Fibroblast of lung (primary cell): ENCODE data around the gene PRR35. TPM values are rescaled to one million over a fixed set of nuclear protein-coding genes. Genes with fewer than 3 reads are reported as not detected.
A peak's percentile ranks its signal among the peaks of the same experiment; 100 is the strongest.

Experiments
- DNase-seq, 2 donors: peaks; one replicate each; pipeline versions ENCODE4 v3.0.0 to v3.0.0-alpha.2; 2010; ENCODE audit warnings: low read depth in 2 of 2
- H2AFZ ChIP-seq: 2 replicates; pipeline ENCODE4 v1.5.1; 2012; ENCODE audit warnings: low read length, control low read depth, inconsistent platforms
- H3K27ac ChIP-seq: 2 replicates; pipeline ENCODE4 v1.5.1; 2011; ENCODE audit warnings: low read length, control low read depth; ENCODE audit not compliant: insufficient read depth
- H3K27me3 ChIP-seq: 2 replicates; pipeline ENCODE4 v1.5.1; 2011; ENCODE audit warnings: mild to moderate bottlenecking, low read length; ENCODE audit not compliant: control insufficient read depth, insufficient read depth
- H3K36me3 ChIP-seq: 2 replicates; pipeline ENCODE4 v1.5.1; 2011; ENCODE audit warnings: low read length; ENCODE audit not compliant: control insufficient read depth, insufficient read depth
- H3K4me1 ChIP-seq: 2 replicates; pipeline ENCODE4 v1.5.1; 2011; ENCODE audit warnings: low read length; ENCODE audit not compliant: control insufficient read depth, insufficient read depth; ENCODE audit errors: extremely low read depth
- H3K4me2 ChIP-seq: 2 replicates; pipeline ENCODE4 v1.5.1; 2011; ENCODE audit warnings: low read length, control low read depth; ENCODE audit not compliant: insufficient read depth; ENCODE audit errors: extremely low read depth
- H3K4me3 ChIP-seq, 4 experiments: fragments of 200-600 bp in 1 of 4; sonication (generic) in 1 of 4; replicated peaks in 1 of 4; 2 replicates each; pipeline ENCODE4 v1.5.1; 2011 to 2016; ENCODE audit warnings: low read length in 4 of 4, low read depth in 3 of 4, mild to moderate bottlenecking in 3 of 4, control low read depth in 2 of 4, inconsistent platforms in 1 of 4, mixed read lengths in 1 of 4; ENCODE audit not compliant: insufficient read depth in 1 of 4; ENCODE audit errors: control extremely low read depth in 1 of 4
- H3K79me2 ChIP-seq: 2 replicates; pipeline ENCODE4 v1.5.1; 2012; ENCODE audit warnings: mild to moderate bottlenecking, low read length, inconsistent platforms; ENCODE audit not compliant: control insufficient read depth, insufficient read depth
- H3K9ac ChIP-seq: 2 replicates; pipeline ENCODE4 v1.5.1; 2011; ENCODE audit warnings: mild to moderate bottlenecking, low read length, control low read depth; ENCODE audit not compliant: insufficient read depth
- H3K9me3 ChIP-seq: 2 replicates; pipeline ENCODE4 v1.5.1; 2012; ENCODE audit warnings: low read depth, low read length; ENCODE audit not compliant: control insufficient read depth, insufficient read depth
- H4K20me1 ChIP-seq: 2 replicates; pipeline ENCODE4 v1.5.1; 2011; ENCODE audit warnings: low read length; ENCODE audit not compliant: control insufficient read depth, insufficient read depth; ENCODE audit errors: extremely low read depth
- EZH2 ChIP-seq: IDR thresholded peaks from 2 replicates; pipeline ENCODE4 v1.5.1; 2012; ENCODE audit warnings: low read length, control low read depth, mild to moderate bottlenecking; ENCODE audit errors: missing control alignments
- polyA plus RNA-seq, 2 donors: library from polyadenylated mRNA; depleted of rRNA in 1 of 2; stranded (reverse) in 1 of 2; unstranded in 1 of 2; fragments of >200 nt; gene quantifications; 2 replicates each; pipeline ENCODE4 v1.2.1, GENCODE V29; 2011 to 2012; ENCODE audit warnings: missing spikeins in 1 of 2
- total RNA-seq: library from RNA; depleted of rRNA; stranded (reverse); fragments of >200 nt; gene quantifications from 2 replicates; pipeline ENCODE4 v1.2.1, GENCODE V29; 2014
- TF ChIP-seq, protein P1 (sequence below), 2 donors: IDR thresholded peaks in 1 of 2; conservative IDR thresholded peaks in 1 of 2; 1 replicate in 1 of 2; 2 replicates in 1 of 2; pipeline ENCODE4 v1.5.1; 2011 to 2012; ENCODE audit warnings: low read length in 2 of 2, control low read depth in 1 of 2, inconsistent platforms in 1 of 2, low read depth in 1 of 2, mild to moderate bottlenecking in 1 of 2

The PRR35 gene
- total and polyA plus RNA-seq, 2 donors (not counting 1 experiment from before 2014, with no cell fraction given) = not detected

DNA sequence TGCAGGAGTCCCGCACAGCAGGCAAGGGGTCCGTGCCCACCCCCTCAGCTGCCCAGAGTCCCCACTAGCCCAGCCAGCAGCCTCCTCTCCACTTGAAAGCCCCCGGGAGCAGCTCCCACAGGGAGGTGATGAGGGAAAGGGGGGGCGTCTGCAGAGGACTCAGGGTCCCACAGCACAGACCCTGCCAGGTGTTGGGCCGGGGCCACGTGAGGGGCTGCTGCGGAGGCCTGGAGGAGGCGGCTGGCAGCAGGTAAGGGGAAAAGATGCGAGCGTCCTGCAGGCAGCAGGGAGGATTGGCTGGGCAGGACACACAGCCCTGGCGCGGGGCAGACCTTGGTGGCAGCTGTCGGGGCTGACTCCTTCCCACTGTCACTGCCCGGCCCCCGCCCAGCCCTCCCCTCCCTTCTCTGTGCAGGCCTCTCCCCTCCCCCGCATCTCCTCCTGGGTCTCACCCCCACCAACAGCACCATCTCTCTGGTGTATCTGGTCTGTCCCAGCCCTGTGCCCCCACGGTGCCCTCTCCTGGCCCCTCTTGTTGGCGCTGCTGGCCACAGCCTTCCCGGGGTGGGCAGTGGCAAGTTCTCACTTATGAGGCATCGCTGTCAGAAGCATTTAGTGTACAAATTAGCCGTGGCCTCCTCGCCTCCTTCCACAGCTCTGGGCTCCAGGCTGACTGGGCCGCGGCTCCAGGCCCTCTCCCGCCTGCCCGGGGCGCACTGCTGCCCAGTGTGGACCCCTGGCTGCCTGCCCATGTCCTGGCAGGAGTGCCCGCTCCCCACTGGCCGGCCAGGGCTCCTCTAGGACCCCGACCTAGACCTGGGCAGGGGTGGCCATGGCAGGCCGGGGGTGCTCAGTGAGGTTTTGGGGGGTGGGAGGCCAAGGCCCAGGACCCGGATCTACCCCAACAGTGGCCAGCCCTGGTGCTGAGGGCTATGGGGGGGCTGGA, 4.4 kb upstream of the PRR35 start:
- Histone ChIP-seq H3K27ac (peak overlapping the region; percentile 43), H3K79me2 (no peaks in the 10 kb centered on the region), H3K9me3 (no peaks in the 10 kb centered on the region), H3K27me3 (peaks cover 9% of the 10 kb centered on the region), H3K4me2 (no peak overlapping the region), H3K4me3 (no peak overlapping the region), H3K36me3 (peaks cover 9% of the 10 kb centered on the region), H4K20me1 (no peaks in the 10 kb centered on the region), H3K4me1 (no peaks in the 10 kb centered on the region), H3K9ac (no peak overlapping the region), H2AFZ (no peak overlapping the region)
- TF ChIP-seq, protein P1, sequence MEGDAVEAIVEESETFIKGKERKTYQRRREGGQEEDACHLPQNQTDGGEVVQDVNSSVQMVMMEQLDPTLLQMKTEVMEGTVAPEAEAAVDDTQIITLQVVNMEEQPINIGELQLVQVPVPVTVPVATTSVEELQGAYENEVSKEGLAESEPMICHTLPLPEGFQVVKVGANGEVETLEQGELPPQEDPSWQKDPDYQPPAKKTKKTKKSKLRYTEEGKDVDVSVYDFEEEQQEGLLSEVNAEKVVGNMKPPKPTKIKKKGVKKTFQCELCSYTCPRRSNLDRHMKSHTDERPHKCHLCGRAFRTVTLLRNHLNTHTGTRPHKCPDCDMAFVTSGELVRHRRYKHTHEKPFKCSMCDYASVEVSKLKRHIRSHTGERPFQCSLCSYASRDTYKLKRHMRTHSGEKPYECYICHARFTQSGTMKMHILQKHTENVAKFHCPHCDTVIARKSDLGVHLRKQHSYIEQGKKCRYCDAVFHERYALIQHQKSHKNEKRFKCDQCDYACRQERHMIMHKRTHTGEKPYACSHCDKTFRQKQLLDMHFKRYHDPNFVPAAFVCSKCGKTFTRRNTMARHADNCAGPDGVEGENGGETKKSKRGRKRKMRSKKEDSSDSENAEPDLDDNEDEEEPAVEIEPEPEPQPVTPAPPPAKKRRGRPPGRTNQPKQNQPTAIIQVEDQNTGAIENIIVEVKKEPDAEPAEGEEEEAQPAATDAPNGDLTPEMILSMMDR (conservative IDR thresholded peaks at IDR 0.05 in 1 of 2, IDR thresholded peaks at IDR 0.05 in 1 of 2; ENCODE audit: low read depth in 1 of 2, low read length in 2 of 2) = no peak
- TF ChIP-seq EZH2 = no peak
- DNase-seq = no peak

DNA sequence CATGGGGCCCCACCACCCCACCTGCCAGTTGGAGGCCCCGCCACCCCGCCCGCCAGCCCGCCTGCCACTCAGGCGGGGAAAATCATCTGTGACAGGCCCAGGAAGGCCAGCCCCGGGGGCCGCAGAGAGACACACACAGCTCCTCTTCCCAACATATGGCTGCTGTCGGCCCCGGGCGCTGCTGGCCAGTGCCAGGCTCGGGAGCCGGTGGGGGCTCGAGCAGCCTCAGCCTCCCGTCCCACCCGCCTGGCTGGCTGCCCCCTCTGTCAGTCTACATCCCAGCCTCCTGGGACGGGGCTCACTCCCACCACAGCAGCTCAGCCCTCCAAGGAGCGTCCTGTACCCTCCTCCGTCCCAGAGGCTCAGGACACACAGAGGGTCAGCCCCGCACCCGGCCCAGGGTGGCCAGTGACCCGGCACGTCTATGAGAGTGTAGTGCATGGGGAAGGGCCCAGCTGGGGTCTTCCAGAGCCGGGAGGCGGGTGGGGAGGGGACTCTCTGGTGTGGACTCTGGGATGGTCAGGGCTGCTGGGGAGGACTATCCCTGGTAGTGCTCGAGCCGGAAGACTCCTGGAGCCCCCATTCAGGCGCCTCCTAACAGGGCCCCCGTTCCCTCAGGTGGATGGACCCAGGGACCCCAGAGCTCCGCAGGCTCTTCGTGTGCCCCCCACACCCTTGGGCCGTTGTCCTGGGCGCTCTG, 3.6 kb upstream of the PRR35 start:
- no peak overlapping the region for H3K4me2 ChIP-seq
- H3K79me2 ChIP-seq = no peaks in the 10 kb centered on the region
- H2AFZ ChIP-seq = no peak overlapping the region
- no peaks in the 10 kb centered on the region for H3K9me3 ChIP-seq
- H3K27ac ChIP-seq = no peak overlapping the region
- no peak for DNase-seq
- H4K20me1 ChIP-seq = no peaks in the 10 kb centered on the region
- no peak overlapping the region for H3K4me3 ChIP-seq
- no peak overlapping the region for H3K9ac ChIP-seq
- H3K36me3 ChIP-seq = peaks cover 7% of the 10 kb centered on the region
- H3K27me3 ChIP-seq = peaks cover 16% of the 10 kb centered on the region
- TF ChIP-seq EZH2 = no peak
- TF ChIP-seq, protein P1 (conservative IDR thresholded peaks at IDR 0.05 in 1 of 2, IDR thresholded peaks at IDR 0.05 in 1 of 2; ENCODE audit: low read depth in 1 of 2, low read length in 2 of 2) = no peak
- no peaks in the 10 kb centered on the region for H3K4me1 ChIP-seq
